SK-N-SH (cell line): ENCODE data around the gene LIPT1. TPM values are rescaled to one million over a fixed set of nuclear protein-coding genes. Genes with fewer than 3 reads are reported as not detected.

Experiments used
- CTCF ChIA-PET: fragments of 300-600, 350-600 bp; formaldehyde crosslinking; extraction: SDS; loops from one replicate; lab custom pipeline; 2021; lab: Yijun Ruan, JAX
- POLR2A ChIA-PET: fragments of 350-600 bp; sonication (Branson Sonifier 250); formaldehyde crosslinking; extraction: SDS; loops from one replicate; lab custom pipeline; 2020; ENCODE audit warnings: antibody characterized with exemption, inconsistent platforms; lab: Yijun Ruan, JAX
- DNase-seq: peaks from one replicate; pipeline ENCODE4 v3.0.0; 2012
- H2AFZ ChIP-seq: fragments of 200-600 bp; sonication (generic); 2 replicates; pipeline ENCODE4 v1.8.1; 2016; ENCODE audit warnings: antibody characterized with exemption, mild to moderate bottlenecking, low read depth
- H3F3A ChIP-seq: fragments of 200-600 bp; sonication (generic); replicated peaks from 2 replicates; pipeline ENCODE3; 2016; ENCODE audit warnings: antibody characterized with exemption, mild to moderate bottlenecking; ENCODE audit not compliant: insufficient read depth
- H3K27ac ChIP-seq, 2 experiments: fragments of 200-500 bp in 1 of 2; fragments of 200-600 bp in 1 of 2; sonication (Bioruptor generic) in 1 of 2; sonication (generic), shearing (Covaris generic) in 1 of 2; 2 replicates each; pipeline versions ENCODE4 v1.5.1 to v1.6.1; 2014 to 2016; ENCODE audit warnings: low read depth in 2 of 2, inconsistent platforms in 1 of 2, low read length in 1 of 2, mild to moderate bottlenecking in 1 of 2, mixed read lengths in 1 of 2
- H3K27me3 ChIP-seq: fragments of 200-600 bp; sonication (generic), shearing (Covaris generic); 2 replicates; pipeline ENCODE4 v1.6.1; 2016; ENCODE audit warnings: mixed run types; ENCODE audit not compliant: insufficient read depth
- H3K36me3 ChIP-seq, 2 experiments: fragments of 200-500 bp in 1 of 2; fragments of 200-600 bp in 1 of 2; sonication (Bioruptor generic) in 1 of 2; sonication (generic) in 1 of 2; replicated peaks in 1 of 2; 2 replicates each; pipeline versions ENCODE3 to v1.5.1; 2014 to 2016; ENCODE audit warnings: low read length in 1 of 2, mild to moderate bottlenecking in 1 of 2; ENCODE audit not compliant: insufficient read depth in 2 of 2, control insufficient read depth in 1 of 2
- H3K4me1 ChIP-seq, 2 experiments: fragments of 200-500 bp in 1 of 2; fragments of 200-600 bp in 1 of 2; sonication (Bioruptor generic) in 1 of 2; sonication (generic), shearing (Covaris generic) in 1 of 2; 2 replicates each; pipeline versions ENCODE4 v1.5.1 to v1.6.1; 2014 to 2016; ENCODE audit warnings: low read depth in 1 of 2, low read length in 1 of 2, mixed run types in 1 of 2; ENCODE audit not compliant: insufficient read depth in 2 of 2, control insufficient read depth in 1 of 2
- H3K4me2 ChIP-seq: fragments of 200-600 bp; sonication (generic), shearing (Covaris generic); 2 replicates; pipeline ENCODE4 v1.6.1; 2017; ENCODE audit warnings: mixed run types
- H3K4me3 ChIP-seq, 2 experiments: fragments of 200-500 bp in 1 of 2; fragments of 200-600 bp in 1 of 2; sonication (Bioruptor generic) in 1 of 2; sonication (generic), shearing (Covaris generic) in 1 of 2; 2 replicates each; pipeline versions ENCODE4 v1.5.1 to v1.8.1; 2014 to 2016; ENCODE audit warnings: low read depth in 2 of 2, inconsistent platforms in 1 of 2, low read length in 1 of 2, mild to moderate bottlenecking in 1 of 2, mixed read lengths in 1 of 2, moderate library complexity in 1 of 2
- H3K79me2 ChIP-seq: fragments of 200-600 bp; sonication (generic); 2 replicates; pipeline ENCODE4 v1.8.1; 2017; ENCODE audit warnings: mild to moderate bottlenecking; ENCODE audit not compliant: insufficient read depth
- H3K9ac ChIP-seq: fragments of 200-600 bp; sonication (generic); 2 replicates; pipeline ENCODE4 v1.6.1; 2017; ENCODE audit warnings: mixed run types
- H3K9me2 ChIP-seq: fragments of 200-600 bp; sonication (generic); 2 replicates; pipeline ENCODE4 v1.6.1; 2017; ENCODE audit warnings: mixed run types
- H3K9me3 ChIP-seq: fragments of 200-600 bp; sonication (generic); 2 replicates; pipeline ENCODE4 v1.6.1; 2017; ENCODE audit warnings: mixed run types, mild to moderate bottlenecking, moderate library complexity
- H4K20me1 ChIP-seq: fragments of 200-600 bp; sonication (generic); 2 replicates; pipeline ENCODE4 v1.6.1; 2017; ENCODE audit warnings: mild to moderate bottlenecking, mixed run types; ENCODE audit not compliant: insufficient read depth
- CTCF ChIP-seq: fragments of 200-600 bp; sonication (generic); IDR thresholded peaks from 2 replicates; pipeline ENCODE4 v1.6.1; 2017; ENCODE audit warnings: antibody characterized with exemption, mild to moderate bottlenecking, moderate library complexity
- EZH2phosphoT487 ChIP-seq: fragments of 200-600 bp; sonication (generic); IDR thresholded peaks from 2 replicates; pipeline ENCODE4 v1.6.1; 2017; ENCODE audit warnings: low read depth, mixed run types, mild to moderate bottlenecking, antibody characterized with exemption, moderate library complexity, borderline replicate concordance
- FOSL2 ChIP-seq: IDR thresholded peaks from 2 replicates; pipeline ENCODE4 v1.4.0; 2012; ENCODE audit warnings: low read depth, mild to moderate bottlenecking, moderate library complexity, borderline replicate concordance
- FOXM1 ChIP-seq: IDR thresholded peaks from 2 replicates; pipeline ENCODE4 v1.4.0; 2012; ENCODE audit warnings: low read depth, mild to moderate bottlenecking
- GABPA ChIP-seq: IDR thresholded peaks from 2 replicates; pipeline ENCODE4 v1.4.0; 2012; ENCODE audit warnings: low read depth, mild to moderate bottlenecking
- IRF3 ChIP-seq: fragments of 150-350 bp; IDR thresholded peaks from 2 replicates; pipeline ENCODE4 v1.6.1; 2016; ENCODE audit warnings: mild to moderate bottlenecking, low read depth, low read length
- JUND ChIP-seq: IDR thresholded peaks from 2 replicates; pipeline ENCODE4 v1.4.0; 2012
- MEF2A ChIP-seq: IDR thresholded peaks from 2 replicates; pipeline ENCODE4 v1.4.0; 2012; ENCODE audit warnings: low read depth, borderline replicate concordance
- MXI1 ChIP-seq: IDR thresholded peaks from 2 replicates; pipeline ENCODE4 v1.6.1; 2012; ENCODE audit warnings: mild to moderate bottlenecking, low read depth, low read length, improper control_type of control experiment
- NFIC ChIP-seq: IDR thresholded peaks from 2 replicates; pipeline ENCODE4 v1.4.0; 2012; ENCODE audit warnings: borderline replicate concordance
- NRF1 ChIP-seq: IDR thresholded peaks from 2 replicates; pipeline ENCODE4 v1.6.1; 2012; ENCODE audit warnings: low read depth, mild to moderate bottlenecking, low read length
- RCOR1 ChIP-seq: fragments of 150-350 bp; IDR thresholded peaks from 2 replicates; pipeline ENCODE4 v1.6.1; 2017; ENCODE audit warnings: antibody characterized with exemption, low read length
- RFX5 ChIP-seq: IDR thresholded peaks from 2 replicates; pipeline ENCODE4 v1.6.1; 2012; ENCODE audit warnings: mild to moderate bottlenecking, improper control_type of control experiment, low read length
- RXRA ChIP-seq: IDR thresholded peaks from 2 replicates; pipeline ENCODE4 v1.4.0; 2012; ENCODE audit warnings: low read depth, mild to moderate bottlenecking, borderline replicate concordance
- SIN3A ChIP-seq: IDR thresholded peaks from 2 replicates; pipeline ENCODE4 v1.6.1; 2012; ENCODE audit warnings: low read depth, mild to moderate bottlenecking, low read length, moderate library complexity, borderline replicate concordance
- USF2 ChIP-seq: fragments of 150-350 bp; IDR thresholded peaks from 2 replicates; pipeline ENCODE4 v1.6.1; 2017; ENCODE audit warnings: antibody characterized with exemption, low read length, low read depth, borderline replicate concordance
- ZBTB33 ChIP-seq: IDR thresholded peaks from 2 replicates; pipeline ENCODE4 v1.4.0; 2012; ENCODE audit warnings: low read depth, borderline replicate concordance
- WGBS: methylation state at CpG from one replicate; pipeline ENCODE4 v1.1.6; 2017; ENCODE audit warnings: low lambda C conversion rate; 5-methylcytosine and 5-hydroxymethylcytosine counted together
- polyA plus RNA-seq, 3 experiments: library from polyadenylated mRNA; depleted of rRNA; stranded (reverse); fragments of >200 nt; gene quantifications; 2 replicates each; pipeline ENCODE4 v1.2.3, GENCODE V29; 2012
- TF ChIP-seq, protein P1 (sequence below): IDR thresholded peaks from 2 replicates; pipeline ENCODE4 v1.4.0; 2012; ENCODE audit warnings: low read depth, borderline replicate concordance
- TF ChIP-seq, protein P2 (sequence below): IDR thresholded peaks from 2 replicates; pipeline ENCODE4 v1.4.0; 2012; ENCODE audit warnings: low read depth

The LIPT1 gene
- polyA plus RNA-seq, 1 of the 3 experiments (the other 2 are of a cell fraction), result 5.4 TPM

DNA sequence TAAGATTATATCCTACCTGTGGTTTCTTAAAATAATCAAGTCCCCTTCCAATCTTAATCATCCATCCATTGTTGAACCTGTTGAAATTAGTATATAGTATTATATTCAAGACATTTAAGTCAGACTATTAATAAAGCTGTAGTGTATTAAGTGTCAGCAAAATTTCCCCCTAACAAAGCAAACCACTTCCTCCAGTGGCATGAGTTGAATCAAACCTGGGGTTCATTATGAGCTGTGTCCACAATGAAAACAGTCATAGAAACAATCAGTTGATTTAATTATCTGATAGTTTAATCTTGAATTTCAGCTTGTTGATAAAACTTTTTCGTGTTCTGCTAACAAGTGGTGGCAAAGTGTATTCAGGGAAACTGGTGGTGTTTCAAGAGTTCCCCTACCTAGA is 14.8 kb downstream of the LIPT1 start (continued):
- TF ChIP-seq ZBTB33, result no peak
- no peak for TF ChIP-seq EZH2phosphoT487
- TF ChIP-seq USF2, result no peak
- TF ChIP-seq MXI1, result no peak

- POLR2A ChIA-PET, result no interaction called here
- Histone ChIP-seq H3K4me2 (no peak overlapping the region), H3K36me3 (peaks cover 59 to 63% of the 10 kb centered on the region in 2 experiments), H3K27me3 (no peaks in the 10 kb centered on the region), H3K9me2 (no peaks in the 10 kb centered on the region), H3K79me2 (peaks cover 15% of the 10 kb centered on the region), H4K20me1 (no peaks in the 10 kb centered on the region), H3K9ac (no peak overlapping the region), H3K4me3 (no peak overlapping the region), H2AFZ (no peak overlapping the region), H3K9me3 (no peaks in the 10 kb centered on the region), H3F3A (peaks cover 10% of the 10 kb centered on the region), H3K4me1 (no peaks in the 10 kb centered on the region), H3K27ac (no peak overlapping the region)
- TF ChIP-seq, protein P1, sequence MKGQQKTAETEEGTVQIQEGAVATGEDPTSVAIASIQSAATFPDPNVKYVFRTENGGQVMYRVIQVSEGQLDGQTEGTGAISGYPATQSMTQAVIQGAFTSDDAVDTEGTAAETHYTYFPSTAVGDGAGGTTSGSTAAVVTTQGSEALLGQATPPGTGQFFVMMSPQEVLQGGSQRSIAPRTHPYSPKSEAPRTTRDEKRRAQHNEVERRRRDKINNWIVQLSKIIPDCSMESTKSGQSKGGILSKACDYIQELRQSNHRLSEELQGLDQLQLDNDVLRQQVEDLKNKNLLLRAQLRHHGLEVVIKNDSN, result no peak
- TF ChIP-seq RCOR1 (no peak), SIN3A (no peak), RFX5 (no peak), NRF1 (no peak), NFIC (no peak), MXI1 (no peak), RXRA (no peak), JUND (no peak), GABPA (no peak), FOSL2 (no peak), IRF3 (no peak), USF2 (no peak), CTCF (no peak), FOXM1 (no peak), MEF2A (no peak)
- TF ChIP-seq, protein P2, sequence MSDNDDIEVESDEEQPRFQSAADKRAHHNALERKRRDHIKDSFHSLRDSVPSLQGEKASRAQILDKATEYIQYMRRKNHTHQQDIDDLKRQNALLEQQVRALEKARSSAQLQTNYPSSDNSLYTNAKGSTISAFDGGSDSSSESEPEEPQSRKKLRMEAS, result no peak
- no peak for DNase-seq
- CTCF ChIA-PET, result no interaction called here
- 97% methylated on average over 8 of the region's 8 CpGs for WGBS
Observed at GRCh38 chr2:99171377-99172140, 16.8 kb downstream of the LIPT1 start.
